ENCODE results near the gene PTPRR.

The PTPRR gene

GRCh38 chr12:70880744-70881143 is 39.8 kb downstream of the PTPRR start:
- Histone ChIP-seq H3K9ac (no peak overlapping the region), H3K4me2 (ENCODE audit: low read length) (no peak overlapping the region), H3K4me3 (ENCODE audit: low read depth, low read length) (no peak overlapping the region), H2AFZ (no peak overlapping the region), H3K4me1 (no peaks in the 10 kb centered on the region), H3K79me2 (no peaks in the 10 kb centered on the region), H3K36me3 (ENCODE audit: control insufficient read depth, insufficient read depth, low read length) (no peaks in the 10 kb centered on the region), H3K27ac (no peak overlapping the region), H3K9me3 (ENCODE audit: control insufficient read depth, low read length) (no peaks in the 10 kb centered on the region), H3K27me3 (ENCODE audit: control insufficient read depth, insufficient read depth, low read length) (no peaks in the 10 kb centered on the region)
- no peak for TF ChIP-seq CTCF (IDR thresholded peaks at IDR 0.05)

- no peak for TF ChIP-seq CTCF (IDR thresholded peaks at IDR 0.05)
- Histone ChIP-seq H3K4me3 (ENCODE audit: low read depth, low read length) (no peak overlapping the region), H3K9ac (no peak overlapping the region), H3K4me2 (ENCODE audit: low read length) (no peak overlapping the region), H3K27ac (no peak overlapping the region), H3K36me3 (ENCODE audit: control insufficient read depth, insufficient read depth, low read length) (no peaks in the 10 kb centered on the region), H3K9me3 (ENCODE audit: control insufficient read depth, low read length) (no peaks in the 10 kb centered on the region), H2AFZ (no peak overlapping the region), H3K4me1 (no peaks in the 10 kb centered on the region), H3K27me3 (ENCODE audit: control insufficient read depth, insufficient read depth, low read length) (no peaks in the 10 kb centered on the region), H3K79me2 (no peaks in the 10 kb centered on the region)
Observed at GRCh38 chr12:70876952-70877351, 43.6 kb downstream of the PTPRR start.

GRCh38 chr12:70875628-70876027 is 44.9 kb downstream of the PTPRR start:
- H2AFZ ChIP-seq: no peak overlapping the region
- no peak for TF ChIP-seq CTCF (IDR thresholded peaks at IDR 0.05)
- H3K9me3 ChIP-seq (ENCODE audit: control insufficient read depth, low read length): no peaks in the 10 kb centered on the region
- H3K4me2 ChIP-seq (ENCODE audit: low read length): no peak overlapping the region
- H3K4me1 ChIP-seq: no peaks in the 10 kb centered on the region
- no peaks in the 10 kb centered on the region for H3K27me3 ChIP-seq (ENCODE audit: control insufficient read depth, insufficient read depth, low read length)
- no peak overlapping the region for H3K4me3 ChIP-seq (ENCODE audit: low read depth, low read length)
- H3K36me3 ChIP-seq (ENCODE audit: control insufficient read depth, insufficient read depth, low read length): no peaks in the 10 kb centered on the region
- H3K27ac ChIP-seq: no peak overlapping the region
- H3K9ac ChIP-seq: no peak overlapping the region
- no peaks in the 10 kb centered on the region for H3K79me2 ChIP-seq

- H3K27me3 ChIP-seq (ENCODE audit: control insufficient read depth, insufficient read depth, low read length): no peaks in the 10 kb centered on the region
- H3K9me3 ChIP-seq (ENCODE audit: control insufficient read depth, low read length): no peaks in the 10 kb centered on the region
- H3K4me3 ChIP-seq (ENCODE audit: low read depth, low read length): no peak overlapping the region
- no peak overlapping the region for H2AFZ ChIP-seq
- H3K9ac ChIP-seq: no peak overlapping the region
- H3K79me2 ChIP-seq: no peaks in the 10 kb centered on the region
- no peaks in the 10 kb centered on the region for H3K4me1 ChIP-seq
- H3K36me3 ChIP-seq (ENCODE audit: control insufficient read depth, insufficient read depth, low read length): no peaks in the 10 kb centered on the region
- H3K27ac ChIP-seq: no peak overlapping the region
- no peak for TF ChIP-seq CTCF (IDR thresholded peaks at IDR 0.05)
- no peak overlapping the region for H3K4me2 ChIP-seq (ENCODE audit: low read length)
Observed at GRCh38 chr12:70854881-70855568, 65.5 kb downstream of the PTPRR start.

GRCh38 chr12:70854138-70854537 is 66.4 kb downstream of the PTPRR start:
- Histone ChIP-seq H3K27me3 (ENCODE audit: control insufficient read depth, insufficient read depth, low read length) (no peaks in the 10 kb centered on the region), H3K27ac (no peak overlapping the region), H3K36me3 (ENCODE audit: control insufficient read depth, insufficient read depth, low read length) (no peaks in the 10 kb centered on the region), H3K4me2 (ENCODE audit: low read length) (no peak overlapping the region), H3K4me3 (ENCODE audit: low read depth, low read length) (no peak overlapping the region), H3K4me1 (no peaks in the 10 kb centered on the region), H3K9ac (no peak overlapping the region), H2AFZ (no peak overlapping the region), H3K9me3 (ENCODE audit: control insufficient read depth, low read length) (no peaks in the 10 kb centered on the region), H3K79me2 (no peaks in the 10 kb centered on the region)
- TF ChIP-seq CTCF (IDR thresholded peaks at IDR 0.05): no peak

Data from parathyroid adenoma (tissue), 2 donors.